Measurements from ENCODE around the gene RAB37.

Gene RAB37

DNA sequence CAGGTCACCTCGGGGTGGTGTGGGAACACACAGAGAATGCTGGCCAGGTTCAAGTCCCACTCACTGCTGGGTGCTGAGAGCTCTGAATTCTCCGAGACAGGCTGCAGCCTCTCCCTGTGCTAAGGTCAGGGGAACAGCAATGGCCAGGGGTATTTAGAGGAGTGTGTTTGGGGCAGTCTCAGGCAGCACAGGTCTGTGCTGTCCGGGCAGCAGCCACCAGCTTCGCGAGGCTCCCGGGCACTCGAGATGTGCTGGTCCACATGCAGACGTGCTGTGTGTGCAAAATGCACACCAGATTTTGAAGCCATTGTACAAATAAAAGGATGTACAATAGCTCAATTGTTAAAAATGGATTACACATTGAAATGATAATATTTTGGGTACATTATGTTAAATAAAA is 18.5 kb downstream of the RAB37 start:
- H3K4me3 ChIP-seq (ENCODE audit: low read depth, low read length), result no peak overlapping the region

DNA sequence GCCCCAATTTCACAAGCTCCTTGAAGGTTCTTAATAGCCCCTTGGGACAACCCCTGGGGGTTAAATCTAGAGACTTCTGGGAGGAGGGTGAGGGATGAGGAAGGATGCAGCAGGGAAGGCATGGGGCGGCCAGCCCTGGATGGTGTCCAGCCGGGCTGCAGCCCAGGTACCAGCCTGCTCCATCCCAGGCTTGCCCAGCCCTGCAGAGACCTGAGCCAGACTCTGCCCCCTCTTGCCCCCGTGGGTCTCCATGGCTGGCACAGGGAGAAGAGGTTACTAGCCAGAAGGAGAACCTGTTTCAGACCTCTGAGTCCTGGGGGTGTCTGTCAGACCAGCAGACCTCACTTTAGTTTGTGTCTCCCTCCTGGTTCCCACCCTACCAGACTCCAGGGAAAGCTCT is 19.8 kb downstream of the RAB37 start:
- TF ChIP-seq, protein P1, sequence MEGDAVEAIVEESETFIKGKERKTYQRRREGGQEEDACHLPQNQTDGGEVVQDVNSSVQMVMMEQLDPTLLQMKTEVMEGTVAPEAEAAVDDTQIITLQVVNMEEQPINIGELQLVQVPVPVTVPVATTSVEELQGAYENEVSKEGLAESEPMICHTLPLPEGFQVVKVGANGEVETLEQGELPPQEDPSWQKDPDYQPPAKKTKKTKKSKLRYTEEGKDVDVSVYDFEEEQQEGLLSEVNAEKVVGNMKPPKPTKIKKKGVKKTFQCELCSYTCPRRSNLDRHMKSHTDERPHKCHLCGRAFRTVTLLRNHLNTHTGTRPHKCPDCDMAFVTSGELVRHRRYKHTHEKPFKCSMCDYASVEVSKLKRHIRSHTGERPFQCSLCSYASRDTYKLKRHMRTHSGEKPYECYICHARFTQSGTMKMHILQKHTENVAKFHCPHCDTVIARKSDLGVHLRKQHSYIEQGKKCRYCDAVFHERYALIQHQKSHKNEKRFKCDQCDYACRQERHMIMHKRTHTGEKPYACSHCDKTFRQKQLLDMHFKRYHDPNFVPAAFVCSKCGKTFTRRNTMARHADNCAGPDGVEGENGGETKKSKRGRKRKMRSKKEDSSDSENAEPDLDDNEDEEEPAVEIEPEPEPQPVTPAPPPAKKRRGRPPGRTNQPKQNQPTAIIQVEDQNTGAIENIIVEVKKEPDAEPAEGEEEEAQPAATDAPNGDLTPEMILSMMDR (IDR thresholded peaks at IDR 0.05; ENCODE audit: borderline replicate concordance, insufficient read depth, low read depth, low read length), result no peak
- no peak overlapping the region for H3K4me3 ChIP-seq (ENCODE audit: low read depth, low read length)

More for the DNA sequence above, 18.5 kb downstream of the RAB37 start:
- TF ChIP-seq, protein P1 (IDR thresholded peaks at IDR 0.05; ENCODE audit: borderline replicate concordance, insufficient read depth, low read depth, low read length), result no peak

- H3K4me3 ChIP-seq (ENCODE audit: low read depth, low read length), result no peak overlapping the region
- TF ChIP-seq, protein P1 (IDR thresholded peaks at IDR 0.05; ENCODE audit: borderline replicate concordance, insufficient read depth, low read depth, low read length), result no peak
Measured at GRCh38 chr17:74757502-74757901, 20.4 kb downstream of the RAB37 start.

DNA sequence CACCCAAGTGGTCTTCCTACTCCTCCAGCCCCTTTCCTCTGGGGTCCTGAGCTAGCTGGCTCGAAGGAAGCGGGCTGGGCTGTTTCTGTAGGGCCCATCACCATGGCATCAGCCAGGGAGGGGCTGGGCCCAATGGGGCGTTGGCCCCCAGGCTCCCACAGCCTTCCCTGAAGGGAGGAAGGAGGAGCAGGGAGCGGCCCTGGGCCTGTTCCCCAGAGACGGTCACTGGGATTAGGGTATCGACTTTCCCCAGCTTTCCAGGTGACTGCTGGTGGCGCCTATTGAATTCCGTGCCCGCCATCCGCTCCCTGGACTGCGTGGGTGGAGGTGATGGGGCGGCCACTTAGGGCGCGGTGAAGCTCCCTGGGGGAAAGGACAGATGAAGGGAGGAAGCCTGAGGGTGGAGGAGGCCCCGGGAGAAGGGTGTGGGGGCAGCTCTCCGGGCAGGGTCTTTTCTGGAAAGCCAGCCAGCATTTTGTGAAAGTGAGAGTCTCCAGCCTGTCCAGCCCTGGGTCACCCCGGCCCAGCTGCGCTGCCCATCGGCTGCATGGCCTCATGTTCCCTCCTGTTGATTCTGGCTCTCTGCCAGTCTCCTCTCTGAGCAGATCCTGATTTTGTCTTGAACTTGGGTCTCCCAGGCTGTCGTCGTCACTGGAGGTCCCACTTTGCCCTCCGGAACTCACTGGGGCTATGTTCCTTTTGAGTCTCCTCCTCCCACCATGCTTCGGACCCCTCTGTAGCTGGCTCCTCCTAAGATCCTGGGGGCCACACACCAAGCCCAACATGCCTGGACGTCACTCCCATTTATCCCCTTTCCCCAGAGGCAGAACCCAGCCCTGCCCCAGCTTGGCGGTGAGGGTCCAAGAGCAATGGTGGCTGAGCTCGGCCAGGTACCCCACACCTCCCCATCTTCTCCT is 21.1 kb downstream of the RAB37 start:
- no peak overlapping the region for H3K4me3 ChIP-seq (ENCODE audit: low read depth, low read length)

GRCh38 chr17:74758848-74759168 is 21.8 kb downstream of the RAB37 start:
- H3K4me3 ChIP-seq (ENCODE audit: low read depth, low read length), result no peak overlapping the region

More for the DNA sequence above, 21.1 kb downstream of the RAB37 start:
- TF ChIP-seq, protein P1 (IDR thresholded peaks at IDR 0.05; ENCODE audit: borderline replicate concordance, insufficient read depth, low read depth, low read length), result no peak

DNA sequence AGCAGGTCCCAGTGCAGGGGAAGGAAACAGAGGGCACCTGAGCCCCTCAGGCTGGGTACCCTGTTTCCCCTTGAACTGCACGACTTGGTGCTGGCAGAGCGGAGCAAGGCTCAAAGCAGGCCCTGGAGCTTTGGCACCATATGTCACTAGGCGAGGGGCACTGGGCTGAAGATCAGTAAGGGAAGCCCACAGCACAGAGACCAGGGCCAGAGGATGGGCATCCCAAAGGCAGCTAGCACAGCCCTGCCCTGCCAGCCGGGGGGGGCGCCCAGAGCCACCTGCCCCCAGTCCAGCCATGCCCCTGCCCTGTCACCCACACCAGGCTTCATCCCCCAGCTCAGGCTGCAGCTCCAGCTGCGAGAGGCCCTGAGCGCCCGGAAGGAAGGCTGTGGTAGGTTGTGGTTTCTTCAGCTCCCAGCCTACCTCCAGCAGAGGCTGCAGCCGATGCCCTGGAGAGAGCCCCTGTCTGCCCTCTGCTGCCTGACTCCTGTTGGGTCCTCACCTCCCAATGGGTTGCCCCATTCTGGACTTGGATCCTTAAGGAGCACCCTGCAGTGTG is 22.3 kb downstream of the RAB37 start:
- TF ChIP-seq, protein P1 (IDR thresholded peaks at IDR 0.05; ENCODE audit: borderline replicate concordance, insufficient read depth, low read depth, low read length), result peak; percentile 27; the same call in 1 of the 2 replicates
- no peak overlapping the region for H3K4me3 ChIP-seq (ENCODE audit: low read depth, low read length)

More at GRCh38 chr17:74758848-74759168, 21.8 kb downstream of the RAB37 start:
- TF ChIP-seq, protein P1 (IDR thresholded peaks at IDR 0.05; ENCODE audit: borderline replicate concordance, insufficient read depth, low read depth, low read length), result no peak

DNA sequence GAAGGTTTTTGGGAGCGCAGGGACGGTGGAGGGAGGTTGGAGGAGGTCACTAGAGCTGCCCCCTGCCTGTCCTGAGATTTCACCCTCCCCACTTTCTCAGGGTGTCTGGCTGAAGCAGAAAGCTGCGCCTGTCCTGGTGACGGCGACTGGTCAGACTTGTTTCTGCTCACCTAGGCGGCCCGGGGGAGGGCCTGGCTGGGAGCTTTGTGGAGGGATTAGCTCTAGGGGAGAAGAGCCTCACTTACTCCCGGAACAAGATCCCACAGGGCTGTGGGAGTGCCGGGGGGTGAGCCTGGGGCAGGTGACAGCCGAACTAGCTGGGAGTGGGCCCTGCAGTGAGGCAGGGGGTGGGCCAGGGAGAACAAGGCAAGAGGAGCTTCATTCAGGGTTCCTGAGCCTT is 22.9 kb downstream of the RAB37 start:
- no peak overlapping the region for H3K4me3 ChIP-seq (ENCODE audit: low read depth, low read length)
- TF ChIP-seq, protein P1 (IDR thresholded peaks at IDR 0.05; ENCODE audit: borderline replicate concordance, insufficient read depth, low read depth, low read length), result no peak
